Hair follicular keratinocyte (primary cell): Measurements from ENCODE around the gene UCMA. TPM values are rescaled to one million over a fixed set of nuclear protein-coding genes. Genes with fewer than 3 reads are reported as not detected.

Experiments used
- total RNA-seq: library from RNA; depleted of rRNA; stranded (reverse); fragments of >200 nt; gene quantifications from 2 replicates; pipeline ENCODE4 v1.2.3, GENCODE V29; 2015

The UCMA gene, protein sequence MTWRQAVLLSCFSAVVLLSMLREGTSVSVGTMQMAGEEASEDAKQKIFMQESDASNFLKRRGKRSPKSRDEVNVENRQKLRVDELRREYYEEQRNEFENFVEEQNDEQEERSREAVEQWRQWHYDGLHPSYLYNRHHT
- not detected in 2 replicates for total RNA-seq

DNA sequence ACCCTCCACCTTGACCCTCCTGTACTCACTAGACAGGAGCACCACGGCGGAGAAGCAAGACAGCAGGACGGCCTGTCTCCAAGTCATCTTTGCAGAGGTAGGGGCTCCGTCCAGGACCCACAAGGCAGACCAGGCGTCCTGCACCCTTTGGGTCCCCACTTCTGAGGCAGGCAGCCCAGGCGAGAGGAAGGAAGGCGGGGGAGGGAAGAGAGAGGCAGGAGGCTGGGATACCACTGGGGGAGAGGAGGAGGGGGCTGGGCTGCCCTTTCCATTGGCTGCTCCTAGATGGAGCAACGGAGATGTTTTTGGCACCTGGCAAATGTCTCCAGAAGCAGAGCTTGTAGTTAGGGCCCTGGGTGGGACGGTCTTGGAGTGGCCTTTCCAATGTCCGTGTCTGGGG lies at the start of gene UCMA:
UCMA (minus strand) TSS at position 203 of the 400 bp plus-strand sequence; CDS start at position 87, 116 bp downstream.

Other genes with a start within 250 kb of the UCMA start
- gene CCDC3, start 232.7 kb downstream of the UCMA start, total RNA-seq, result 0.31 and 3.0 TPM in 2 replicates
- 50.8 and 77.4 TPM in 2 replicates for gene OPTN, start 134.2 kb downstream of the UCMA start, total RNA-seq
- 3.5 and 14.6 TPM in 2 replicates for gene MCM10, start 72.8 kb downstream of the UCMA start, total RNA-seq
- 9.9 and 13.0 TPM in 2 replicates for gene PHYH, start 65.7 kb upstream of the UCMA start, total RNA-seq
- 24.9 and 44.0 TPM in 2 replicates for gene SEPHS1, start 113.9 kb upstream of the UCMA start, total RNA-seq